Endodermal cell (in vitro differentiated cells): Measurements from ENCODE around the gene CIDEC. TPM values are rescaled to one million over a fixed set of nuclear protein-coding genes. Genes with fewer than 3 reads are reported as not detected.

Experiments used
- DNase-seq: peaks from one replicate; pipeline ENCODE4 v3.0.0-alpha.2; 2017
- H3K27ac ChIP-seq: 2 replicates; pipeline ENCODE4 v1.5.1; 2013; ENCODE audit warnings: mild to moderate bottlenecking, low read depth, low read length, moderate library complexity
- H3K27me3 ChIP-seq: 2 replicates; pipeline ENCODE4 v1.6.1; 2013; ENCODE audit warnings: mild to moderate bottlenecking, low read length, moderate library complexity; ENCODE audit not compliant: insufficient read depth, control insufficient read depth, poor library complexity, severe bottlenecking
- H3K36me3 ChIP-seq: 2 replicates; pipeline ENCODE4 v1.7.0; 2013; ENCODE audit warnings: mild to moderate bottlenecking, low read length, moderate library complexity; ENCODE audit not compliant: control insufficient read depth, insufficient read depth
- H3K4me1 ChIP-seq: one replicate; pipeline ENCODE4 v1.7.0; 2013; ENCODE audit warnings: low read length; ENCODE audit not compliant: control insufficient read depth, insufficient read depth
- H3K4me3 ChIP-seq: 2 replicates; pipeline ENCODE4 v1.5.1; 2013; ENCODE audit warnings: mild to moderate bottlenecking, low read length, moderate library complexity
- H3K9ac ChIP-seq: 2 replicates; pipeline ENCODE4 v1.6.1; 2013; ENCODE audit warnings: mild to moderate bottlenecking, low read length, moderate library complexity; ENCODE audit not compliant: poor library complexity, severe bottlenecking; ENCODE audit errors: extremely low read depth
- H3K9me3 ChIP-seq: 2 replicates; pipeline ENCODE4 v1.6.1; 2013; ENCODE audit warnings: mild to moderate bottlenecking, low read length, moderate library complexity; ENCODE audit not compliant: control insufficient read depth
- H3K27ac Mint-ChIP-seq: 2 replicates; pipeline ENCODE4 v1.8.0; 2020; ENCODE audit warnings: mixed read lengths
- H3K27me3 Mint-ChIP-seq: 2 replicates; pipeline ENCODE4 v1.8.0; 2021; ENCODE audit warnings: mild to moderate bottlenecking, mixed read lengths; ENCODE audit not compliant: insufficient read depth
- H3K36me3 Mint-ChIP-seq: 2 replicates; pipeline ENCODE4 v1.8.0; 2020; ENCODE audit warnings: low read depth, mixed read lengths
- H3K4me1 Mint-ChIP-seq: 2 replicates; pipeline ENCODE4 v1.8.0; 2020; ENCODE audit warnings: mixed read lengths
- H3K4me3 Mint-ChIP-seq: 2 replicates; pipeline ENCODE4 v1.8.0; 2020; ENCODE audit warnings: mild to moderate bottlenecking, moderate library complexity, mixed read lengths
- H3K9me3 Mint-ChIP-seq: 2 replicates; pipeline ENCODE4 v1.8.0; 2020; ENCODE audit warnings: mild to moderate bottlenecking, mixed read lengths
- CTCF ChIP-seq: fragments of 200-600 bp; sonication (generic); conservative IDR thresholded peaks from 2 replicates; pipeline ENCODE4 v1.5.0; 2021; ENCODE audit warnings: antibody characterized with exemption, mild to moderate bottlenecking
- WGBS, 2 experiments: methylation state at CpG; one replicate each; pipeline versions ENCODE4 v1.1.5 to v1.1.7; 2013; ENCODE audit warnings: missing lambda C conversion rate in 2 of 2, mixed read lengths in 1 of 2; ENCODE audit not compliant: insufficient coverage in 1 of 2, insufficient read length in 1 of 2; 5-methylcytosine and 5-hydroxymethylcytosine counted together
- total RNA-seq, 2 donors: library from RNA; stranded (reverse); fragmentation: NEBNext Ultra II Directional in 1 of 2; extraction: Animal tissue kit (Norgen Biotek cat#: 25700) in 1 of 2; gene quantifications; 2 replicates in 1 of 2; 3 replicates in 1 of 2; pipeline ENCODE4 v1.2.1, GENCODE V29; 2021

Gene CIDEC
- total RNA-seq, 2 donors from 2014 or later: not detected

DNA sequence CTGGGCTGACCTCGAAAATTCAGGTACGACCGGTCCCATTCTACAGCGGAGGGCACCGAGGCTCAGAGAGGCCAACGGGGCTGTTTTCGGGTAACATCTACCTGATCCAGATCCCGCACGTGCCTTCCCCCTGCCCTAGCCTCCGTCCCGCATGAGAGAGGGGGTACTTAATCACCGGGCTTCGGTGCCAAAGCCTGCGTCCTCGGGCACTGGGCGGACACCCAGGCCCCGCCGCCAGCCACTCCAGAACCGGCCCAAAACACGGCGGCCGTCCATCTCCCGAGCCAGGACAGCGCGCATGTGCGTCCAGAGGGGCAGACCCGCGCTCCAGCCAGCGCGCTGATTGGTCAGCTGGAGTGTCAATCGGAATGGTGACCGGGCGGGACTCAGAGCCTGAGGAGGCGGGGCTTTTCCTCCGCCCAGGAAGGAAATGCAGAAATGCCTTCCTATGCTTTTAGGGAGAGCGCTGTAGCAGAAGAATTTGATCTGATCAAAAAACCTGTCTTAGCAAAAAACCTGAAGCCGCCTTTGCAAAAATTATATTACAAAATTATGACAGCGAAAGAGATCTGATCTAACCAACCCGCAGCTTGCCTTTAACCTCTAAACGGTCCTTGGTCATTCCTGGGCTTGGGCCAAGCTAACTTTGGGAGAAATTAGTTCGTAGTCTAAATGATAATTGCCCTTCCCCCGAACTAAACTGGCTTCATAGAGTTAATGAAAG lies 36.2 kb downstream of the CIDEC start, which contains the start of gene RPUSD3:
RPUSD3 (minus strand) TSS at position 294 of the 724 bp plus-strand sequence; CDS start at position 276, 18 bp downstream.
- TF ChIP-seq CTCF: no peak
- Mint-ChIP-seq H3K27me3 (no peaks in the 10 kb centered on the region), H3K27ac (peak within 1 kb of the TSS; percentile 91), H3K4me3 (peak within 1 kb of the TSS; percentile 95), H3K9me3 (no peaks in the 10 kb centered on the region), H3K36me3 (peaks cover 28% of the 10 kb centered on the region), H3K4me1 (no peaks in the 10 kb centered on the region)
- WGBS, 2 experiments: 4 to 6% methylated on average over 32 to 42 of the region's 42 CpGs
- DNase-seq: peak; percentile 99
- peaks cover 21% of the 10 kb centered on the region for H3K36me3 ChIP-seq
- H3K27me3 ChIP-seq: no peaks in the 10 kb centered on the region
- no peak within 1 kb of the TSS for H3K27ac ChIP-seq
- H3K4me3 ChIP-seq: peak within 1 kb of the TSS; percentile 94
- peak within 1 kb of the TSS; percentile 63 for H3K9ac ChIP-seq
- H3K9me3 ChIP-seq: no peaks in the 10 kb centered on the region
- H3K4me1 ChIP-seq: no peaks in the 10 kb centered on the region

GRCh38 chr3:9841015-9841414 lies 39.0 kb downstream of the CIDEC start:
- 84 to 92% methylated on average over 2 to 8 of the region's 8 CpGs for WGBS, 2 experiments
- Histone ChIP-seq H3K9ac (no peak overlapping the region), H3K4me3 (no peak overlapping the region), H3K36me3 (peaks cover 30% of the 10 kb centered on the region), H3K27ac (no peak overlapping the region), H3K27me3 (no peaks in the 10 kb centered on the region), H3K9me3 (no peaks in the 10 kb centered on the region), H3K4me1 (no peaks in the 10 kb centered on the region)
- no peak for DNase-seq
- H3K4me1 Mint-ChIP-seq: no peaks in the 10 kb centered on the region
- H3K36me3 Mint-ChIP-seq: peaks cover 39% of the 10 kb centered on the region
- no peak for TF ChIP-seq CTCF
- H3K4me3 Mint-ChIP-seq: no peak overlapping the region
- H3K9me3 Mint-ChIP-seq: no peaks in the 10 kb centered on the region
- no peaks in the 10 kb centered on the region for H3K27me3 Mint-ChIP-seq
- H3K27ac Mint-ChIP-seq: no peak overlapping the region

- H3K27ac Mint-ChIP-seq: no peak overlapping the region
- H3K36me3 Mint-ChIP-seq: peaks cover 50% of the 10 kb centered on the region
- WGBS, 2 experiments: 89 to 92% methylated on average over 2 to 4 of the region's 4 CpGs
- no peaks in the 10 kb centered on the region for H3K27me3 Mint-ChIP-seq
- no peak for TF ChIP-seq CTCF
- H3K27ac ChIP-seq: no peak overlapping the region
- no peak for DNase-seq
- no peaks in the 10 kb centered on the region for H3K4me1 ChIP-seq
- H3K36me3 ChIP-seq: peaks cover 38% of the 10 kb centered on the region
- no peak overlapping the region for H3K4me3 ChIP-seq
- no peaks in the 10 kb centered on the region for H3K4me1 Mint-ChIP-seq
- no peaks in the 10 kb centered on the region for H3K9me3 Mint-ChIP-seq
- no peak overlapping the region for H3K9ac ChIP-seq
- H3K27me3 ChIP-seq: no peaks in the 10 kb centered on the region
- H3K9me3 ChIP-seq: no peaks in the 10 kb centered on the region
- H3K4me3 Mint-ChIP-seq: no peak overlapping the region
Observed at GRCh38 chr3:9838856-9839255, 41.2 kb downstream of the CIDEC start.
